RWPE2 (cell line): Measurements from ENCODE around the gene FAM53B.

Experiments
- ATAC-seq: fragments of 200-7000 bp; cut with Tn5 transposase; 3 replicates; pipeline ENCODE4 v1.9.1; 2021; ENCODE audit warnings: low read depth
- DNase-seq: peaks from one replicate; pipeline ENCODE4 v3.0.0-alpha.2; 2020; ENCODE audit warnings: low spot score
- H3K27ac ChIP-seq: fragments of 450-650 bp; 2 replicates; pipeline ENCODE4 v1.5.1; 2017; ENCODE audit warnings: mild to moderate bottlenecking; ENCODE audit not compliant: poor library complexity, severe bottlenecking
- H3K27me3 ChIP-seq: fragments of 250-450 bp; sonication (Bioruptor Pico); 2 replicates; pipeline ENCODE4 v1.5.1; 2021; ENCODE audit warnings: mild to moderate bottlenecking, moderate library complexity; ENCODE audit not compliant: insufficient read depth, poor library complexity, severe bottlenecking
- H3K36me3 ChIP-seq: fragments of 250-450 bp; sonication (Bioruptor Pico); 2 replicates; pipeline ENCODE4 v1.5.1; 2020; ENCODE audit warnings: low read depth, mild to moderate bottlenecking, moderate library complexity
- H3K4me1 ChIP-seq: fragments of 250-450 bp; sonication (Bioruptor Pico); 2 replicates; pipeline ENCODE4 v1.5.1; 2021; ENCODE audit warnings: mild to moderate bottlenecking, moderate library complexity; ENCODE audit not compliant: insufficient read depth, poor library complexity, severe bottlenecking
- H3K4me3 ChIP-seq: fragments of 250-450 bp; sonication (Bioruptor Pico); 2 replicates; pipeline ENCODE4 v1.5.1; 2021; ENCODE audit warnings: mild to moderate bottlenecking, moderate library complexity; ENCODE audit not compliant: severe bottlenecking
- H3K9me3 ChIP-seq: fragments of 250-450 bp; sonication (Bioruptor Pico); 2 replicates; pipeline ENCODE4 v1.5.1; 2021; ENCODE audit warnings: mild to moderate bottlenecking, moderate library complexity; ENCODE audit not compliant: severe bottlenecking
- TF ChIP-seq, protein P1 (sequence below): fragments of 450-650 bp; IDR thresholded peaks from one replicate; pipeline ENCODE4 v1.5.1; 2017; ENCODE audit warnings: mild to moderate bottlenecking, moderate library complexity; ENCODE audit not compliant: poor library complexity, severe bottlenecking

FAM53B gene

DNA sequence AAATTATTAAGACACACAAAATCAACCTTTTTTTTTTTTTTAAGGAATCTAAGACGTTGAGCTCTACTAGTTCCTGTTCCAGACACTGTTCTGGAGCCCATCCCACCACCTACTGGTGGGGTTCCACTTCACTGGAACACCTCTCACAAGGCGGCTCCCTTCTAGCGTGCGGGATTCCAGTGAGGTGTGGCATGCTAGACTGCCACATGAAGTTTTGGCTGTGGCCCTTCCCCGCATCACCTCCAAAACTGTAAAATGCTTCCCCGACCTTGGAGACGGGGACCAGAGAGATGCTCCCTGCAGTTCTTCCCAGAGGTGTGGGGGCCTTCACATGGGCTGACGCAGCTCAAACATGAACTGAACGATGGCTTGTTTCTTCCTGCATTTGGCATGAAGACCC is 12.6 kb downstream of the FAM53B start:
- TF ChIP-seq, protein P1, sequence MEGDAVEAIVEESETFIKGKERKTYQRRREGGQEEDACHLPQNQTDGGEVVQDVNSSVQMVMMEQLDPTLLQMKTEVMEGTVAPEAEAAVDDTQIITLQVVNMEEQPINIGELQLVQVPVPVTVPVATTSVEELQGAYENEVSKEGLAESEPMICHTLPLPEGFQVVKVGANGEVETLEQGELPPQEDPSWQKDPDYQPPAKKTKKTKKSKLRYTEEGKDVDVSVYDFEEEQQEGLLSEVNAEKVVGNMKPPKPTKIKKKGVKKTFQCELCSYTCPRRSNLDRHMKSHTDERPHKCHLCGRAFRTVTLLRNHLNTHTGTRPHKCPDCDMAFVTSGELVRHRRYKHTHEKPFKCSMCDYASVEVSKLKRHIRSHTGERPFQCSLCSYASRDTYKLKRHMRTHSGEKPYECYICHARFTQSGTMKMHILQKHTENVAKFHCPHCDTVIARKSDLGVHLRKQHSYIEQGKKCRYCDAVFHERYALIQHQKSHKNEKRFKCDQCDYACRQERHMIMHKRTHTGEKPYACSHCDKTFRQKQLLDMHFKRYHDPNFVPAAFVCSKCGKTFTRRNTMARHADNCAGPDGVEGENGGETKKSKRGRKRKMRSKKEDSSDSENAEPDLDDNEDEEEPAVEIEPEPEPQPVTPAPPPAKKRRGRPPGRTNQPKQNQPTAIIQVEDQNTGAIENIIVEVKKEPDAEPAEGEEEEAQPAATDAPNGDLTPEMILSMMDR: no peak
- Histone ChIP-seq H3K4me1 (no peaks in the 10 kb centered on the region), H3K27me3 (no peaks in the 10 kb centered on the region), H3K4me3 (no peak overlapping the region), H3K27ac (no peak overlapping the region), H3K36me3 (no peaks in the 10 kb centered on the region; the same call in 1 of the 2 replicates), H3K9me3 (no peaks in the 10 kb centered on the region)
- ATAC-seq: no peak
- no peak for DNase-seq

DNA sequence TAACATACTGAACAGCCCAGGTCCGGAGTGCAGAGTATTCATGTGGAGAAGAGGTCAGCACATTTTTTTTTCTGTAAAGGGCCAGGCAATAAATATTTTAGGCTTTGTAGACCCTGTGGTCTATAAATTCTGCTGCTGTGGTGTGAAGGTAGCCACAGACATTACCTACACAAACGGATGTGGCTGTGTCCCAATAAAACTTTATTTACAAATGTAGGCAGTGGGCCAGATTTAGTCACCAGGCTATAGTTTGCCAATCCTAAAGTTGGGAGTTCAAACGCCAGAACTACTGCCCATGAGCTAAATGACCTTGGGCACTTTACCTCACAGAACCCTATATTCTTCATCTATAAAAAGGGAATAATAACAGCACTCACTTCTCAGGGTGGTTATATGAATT is 13.4 kb downstream of the FAM53B start:
- no peak for DNase-seq
- Histone ChIP-seq H3K4me1 (no peaks in the 10 kb centered on the region), H3K36me3 (no peaks in the 10 kb centered on the region; the same call in 1 of the 2 replicates), H3K9me3 (no peaks in the 10 kb centered on the region), H3K27ac (no peak overlapping the region), H3K27me3 (no peaks in the 10 kb centered on the region), H3K4me3 (no peak overlapping the region)
- TF ChIP-seq, protein P1: no peak
- ATAC-seq: no peak

DNA sequence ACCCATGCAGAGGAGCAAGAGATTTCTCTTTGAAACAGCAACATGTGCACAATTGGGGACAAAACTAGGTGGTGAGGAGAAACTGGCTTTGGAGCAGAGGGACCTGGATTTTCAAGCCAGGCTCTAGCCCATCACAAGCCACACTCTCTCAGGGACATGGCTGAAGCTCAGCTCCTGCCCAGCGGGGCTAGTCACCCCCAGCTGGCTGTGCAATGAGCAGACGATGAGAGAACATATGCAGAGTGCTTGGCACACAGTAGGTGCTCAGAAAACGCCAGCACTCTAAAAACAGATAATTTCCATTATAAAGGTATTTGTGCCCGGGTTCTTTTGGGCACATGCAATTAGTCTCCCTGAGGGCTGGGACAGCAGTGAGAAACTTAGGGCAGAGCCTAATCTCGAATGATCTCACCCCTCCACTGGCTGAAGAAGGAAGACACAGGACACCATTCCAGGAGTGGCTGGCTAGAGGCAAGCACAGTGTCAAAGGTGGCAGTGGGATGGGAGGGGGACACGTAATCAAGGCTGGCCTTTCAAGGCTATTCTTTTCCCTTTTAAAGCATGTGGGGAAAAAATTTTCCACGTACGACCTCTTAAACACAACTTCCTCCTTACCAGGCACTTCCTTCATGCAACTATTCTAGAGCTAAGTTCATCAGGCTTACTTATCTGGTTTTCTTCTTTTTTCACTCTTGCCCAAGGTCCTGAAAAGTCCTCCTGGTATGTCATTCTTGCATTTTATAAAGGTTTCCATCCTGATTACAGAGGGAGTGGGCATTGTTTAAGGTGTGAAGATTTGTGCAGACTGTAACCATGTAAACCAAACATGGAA is 15.1 kb downstream of the FAM53B start:
- Histone ChIP-seq H3K27ac (no peak overlapping the region), H3K36me3 (no peaks in the 10 kb centered on the region; the same call in 1 of the 2 replicates), H3K4me1 (no peaks in the 10 kb centered on the region), H3K27me3 (no peaks in the 10 kb centered on the region), H3K9me3 (no peaks in the 10 kb centered on the region), H3K4me3 (no peak overlapping the region)
- ATAC-seq (no peak), DNase-seq (no peak)
- TF ChIP-seq, protein P1: no peak

DNA sequence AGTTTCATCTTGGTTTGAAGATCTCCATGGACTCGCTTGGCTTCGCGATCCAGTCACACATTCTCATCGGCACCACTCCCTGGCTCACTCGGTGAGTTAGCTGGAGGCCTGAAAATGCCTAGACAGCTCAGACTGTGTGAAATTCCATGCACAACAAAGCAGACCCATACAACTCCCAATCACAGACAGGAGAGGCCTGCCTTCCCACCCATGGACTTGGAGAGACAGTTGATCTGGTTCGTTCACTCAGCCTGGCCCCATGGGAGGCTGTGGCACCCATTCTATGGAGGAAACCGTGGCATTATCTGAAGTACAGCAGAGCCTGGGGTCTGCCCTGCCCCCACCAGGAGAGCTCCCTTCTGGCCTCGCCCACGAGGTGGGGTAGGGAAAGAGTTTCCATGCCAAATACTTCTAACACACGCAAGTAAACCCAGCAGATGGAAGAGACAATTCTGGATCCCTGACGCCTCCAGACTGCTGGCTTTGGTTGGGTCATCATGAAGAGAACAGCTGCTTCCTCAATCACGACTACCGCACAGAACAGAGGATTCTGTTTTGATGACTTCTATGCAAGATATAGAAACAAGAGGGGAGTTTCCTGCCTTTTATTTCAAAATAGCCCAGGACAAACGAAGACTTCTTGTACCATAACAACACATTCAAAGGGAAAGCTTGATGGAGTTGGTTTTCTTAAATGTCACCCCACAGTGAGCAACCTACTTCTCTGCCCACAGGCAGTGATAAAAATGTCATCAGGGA is 15.9 kb downstream of the FAM53B start:
- no peaks in the 10 kb centered on the region for H3K9me3 ChIP-seq
- no peaks in the 10 kb centered on the region; the same call in 1 of the 2 replicates for H3K36me3 ChIP-seq
- no peaks in the 10 kb centered on the region for H3K27me3 ChIP-seq
- no peaks in the 10 kb centered on the region for H3K4me1 ChIP-seq
- no peak overlapping the region for H3K4me3 ChIP-seq
- no peak for ATAC-seq
- TF ChIP-seq, protein P1: no peak
- H3K27ac ChIP-seq: no peak overlapping the region
- no peak for DNase-seq
